22Rv1 (cell line): ENCODE results near the gene HTRA1.

ENCODE experiments used
- H3K27ac ChIP-seq: fragments of 450-650 bp; 2 replicates; pipeline ENCODE4 v1.5.1; 2017
- CTCF ChIP-seq: fragments of 450-650 bp; IDR thresholded peaks from 2 replicates; pipeline ENCODE4 v1.5.1; 2017; ENCODE audit warnings: mild to moderate bottlenecking
- ZFX ChIP-seq: fragments of 450-650 bp; IDR thresholded peaks from 2 replicates; pipeline ENCODE4 v1.6.1; 2017; ENCODE audit warnings: antibody characterized with exemption, borderline replicate concordance

Gene HTRA1

GRCh38 chr10:122490786-122491680 lies 29.7 kb downstream of the HTRA1 start:
- no peak overlapping the region for H3K27ac ChIP-seq
- TF ChIP-seq CTCF (no peak), ZFX (no peak)

- no peak overlapping the region for H3K27ac ChIP-seq
- TF ChIP-seq CTCF = no peak
- TF ChIP-seq ZFX = no peak
These were observed 30.7 kb downstream of the HTRA1 start for GRCh38 chr10:122492006-122492405.

- H3K27ac ChIP-seq = no peak overlapping the region
- no peak for TF ChIP-seq ZFX
- TF ChIP-seq CTCF = no peak
These were observed 31.7 kb downstream of the HTRA1 start for GRCh38 chr10:122492999-122493481.

- H3K27ac ChIP-seq = no peak overlapping the region
- TF ChIP-seq ZFX (no peak), CTCF (no peak)
These were observed 32.4 kb downstream of the HTRA1 start for GRCh38 chr10:122493761-122494160.

GRCh38 chr10:122494173-122494820 lies 32.9 kb downstream of the HTRA1 start:
- TF ChIP-seq ZFX (no peak), CTCF (no peak)
- H3K27ac ChIP-seq = no peak overlapping the region

- H3K27ac ChIP-seq = no peak overlapping the region
- TF ChIP-seq ZFX (no peak), CTCF (no peak)
These were observed 33.5 kb downstream of the HTRA1 start for GRCh38 chr10:122494833-122495232.
